GM19023 (cell line): ENCODE results near the gene TAF3.

Experiments used
- ATAC-seq: cut with Tn5 transposase; IDR thresholded peaks from one replicate; pipeline ENCODE4 v1.9.1; 2021; ENCODE audit warnings: mild to moderate bottlenecking, moderate library complexity; ENCODE audit not compliant: unreplicated experiment

TAF3 gene

GRCh38 chr10:7932301-7933036 lies 114.2 kb downstream of the TAF3 start:
- no peak for ATAC-seq

- ATAC-seq, result no peak
Observed at GRCh38 chr10:7933262-7933661, 115.0 kb downstream of the TAF3 start.

- no peak for ATAC-seq
Observed at GRCh38 chr10:7933757-7934156, 115.5 kb downstream of the TAF3 start.

- no peak for ATAC-seq
Observed at GRCh38 chr10:7937315-7937945, 119.1 kb downstream of the TAF3 start.

GRCh38 chr10:7941576-7941975 lies 123.3 kb downstream of the TAF3 start:
- no peak for ATAC-seq

GRCh38 chr10:7942316-7942715 lies 124.0 kb downstream of the TAF3 start:
- ATAC-seq, result no peak

GRCh38 chr10:7942859-7943258 lies 124.6 kb downstream of the TAF3 start:
- ATAC-seq, result no peak

GRCh38 chr10:7944215-7944480 lies 125.8 kb downstream of the TAF3 start:
- no peak for ATAC-seq

GRCh38 chr10:7944537-7944936 lies 126.2 kb downstream of the TAF3 start:
- no peak for ATAC-seq

GRCh38 chr10:7945034-7945433 lies 126.7 kb downstream of the TAF3 start:
- ATAC-seq, result no peak

- ATAC-seq, result no peak
Observed at GRCh38 chr10:7945469-7946187, 127.3 kb downstream of the TAF3 start.

- no peak for ATAC-seq
Observed at GRCh38 chr10:7948371-7949000, 130.2 kb downstream of the TAF3 start.

- ATAC-seq, result no peak
Observed at GRCh38 chr10:7950981-7951847, 132.9 kb downstream of the TAF3 start.

GRCh38 chr10:7952266-7952665 lies 134.0 kb downstream of the TAF3 start:
- ATAC-seq, result no peak

GRCh38 chr10:7953447-7953846 lies 135.1 kb downstream of the TAF3 start:
- no peak for ATAC-seq

GRCh38 chr10:7955446-7955845 lies 137.1 kb downstream of the TAF3 start:
- ATAC-seq, result no peak

- ATAC-seq, result peak; percentile 89
Observed at GRCh38 chr10:7956508-7956907, 138.2 kb downstream of the TAF3 start.

- ATAC-seq, result no peak
Observed at GRCh38 chr10:7957591-7957990, 139.3 kb downstream of the TAF3 start.

GRCh38 chr10:7958442-7958841 lies 140.1 kb downstream of the TAF3 start:
- no peak for ATAC-seq

GRCh38 chr10:7960108-7960507 lies 141.8 kb downstream of the TAF3 start:
- ATAC-seq, result no peak

GRCh38 chr10:7962592-7962991 lies 144.3 kb downstream of the TAF3 start:
- ATAC-seq, result no peak
